Heart right ventricle (tissue), 16 donors: ENCODE results near the gene STAMBPL1. TPM values are rescaled to one million over a fixed set of nuclear protein-coding genes. Genes with fewer than 3 reads are reported as not detected.

Experiments used
- ATAC-seq, 8 donors: fragments of 200-7000 bp; cut with Tn5 transposase; one replicate each; pipeline ENCODE4 v1.9.1; 2020; ENCODE audit warnings: mild to moderate bottlenecking in 8 of 8, moderate library complexity in 8 of 8, moderate number of reproducible peaks in 1 of 8
- DNase-seq, 2 donors: peaks; one replicate each; pipeline ENCODE4 v3.0.0-alpha.2; 2020
- H3K27ac ChIP-seq, 10 donors: fragments of 200-600 bp; sonication (generic) in 2 of 10; one replicate each; pipeline versions ENCODE4 v1.5.0 to v1.8.0; 2020 to 2022; ENCODE audit warnings: mild to moderate bottlenecking in 3 of 10
- H3K27me3 ChIP-seq, 7 donors: fragments of 200-600 bp; one replicate each; pipeline ENCODE4 v1.8.0; 2021 to 2022; ENCODE audit warnings: mild to moderate bottlenecking in 2 of 7
- H3K36me3 ChIP-seq, 9 donors: fragments of 200-600 bp; sonication (generic) in 1 of 9; one replicate each; pipeline versions ENCODE4 v1.5.0 to v1.8.0; 2020 to 2022; ENCODE audit warnings: mild to moderate bottlenecking in 2 of 9
- H3K4me1 ChIP-seq, 9 donors: fragments of 200-600 bp; sonication (generic) in 1 of 9; one replicate each; pipeline versions ENCODE4 v1.5.0 to v1.8.0; 2020 to 2022; ENCODE audit warnings: mild to moderate bottlenecking in 4 of 9
- H3K4me3 ChIP-seq, 10 donors: fragments of 200-600 bp; sonication (generic) in 2 of 10; one replicate each; pipeline versions ENCODE4 v1.5.0 to v1.8.0; 2020 to 2022; ENCODE audit warnings: mild to moderate bottlenecking in 7 of 10, moderate library complexity in 2 of 10
- H3K9me3 ChIP-seq, 11 donors: fragments of 200-600 bp in 10 of 11; sonication (generic) in 2 of 11; one replicate each; pipeline versions ENCODE4 v1.5.0 to v1.8.0; 2013 to 2022; ENCODE audit warnings: mild to moderate bottlenecking in 2 of 11, control low read depth in 1 of 11, moderate library complexity in 1 of 11
- WGBS, 2 donors: extraction: QIAGEN DNeasy Blood & Tissue Kit; methylation state at CpG; one replicate each; pipeline ENCODE4 v1.1.7; 2013; ENCODE audit warnings: inconsistent platforms in 1 of 2; 5-methylcytosine and 5-hydroxymethylcytosine counted together
- intact Hi-C, 10 donors: fragments of 100-400 bp; cut with DNase I; formaldehyde crosslinking; loops; one replicate each; pipeline versions ENCODE4 v1.11.1 to v1.14.2; 2022
- polyA plus RNA-seq, 2 donors: library from polyadenylated mRNA; stranded (reverse); fragments of 200-250 nt; gene quantifications; one replicate each; pipeline ENCODE4 v1.2.3, GENCODE V29; 2013
- total RNA-seq, 10 donors: library from RNA; stranded (reverse); fragmentation: NEBNext Ultra II Directional in 3 of 10; extraction: Animal tissue kit (Norgen Biotek cat#: 25700) in 3 of 10; gene quantifications; one replicate each; pipeline versions ENCODE4 v1.2.1 to v1.2.4, GENCODE V29; 2021 to 2023
- TF ChIP-seq, protein P1 (sequence below), 9 donors: fragments of 200-600 bp; sonication (generic) in 2 of 9; IDR thresholded peaks; one replicate each; pipeline versions ENCODE4 v1.5.0 to v1.8.0; 2021 to 2022; ENCODE audit warnings: antibody characterized with exemption in 9 of 9, mild to moderate bottlenecking in 5 of 9, moderate library complexity in 1 of 9
- donor health status: Arrhythmogenic right ventricular cardiomyopathy.
- donor health status: ischemic (EF 13 %, LVEDD 7.1; RV severe dilation, severe dysfunction).
- donor health status: healthy with polysubstance abuse.
- donor health status: DM: no; HTN: yes; CAD: no.
- donor health status: DM: no; HTN: no; CAD: no.
- donor health status: ischemic (EF 25% LVEDD 6.9; RV normal size, moderate dysfunction).
- donor health status: ischemic (EF 25% LVEDD 5.7; RV mildly dilated, moderate dysfunction).
- donor health status: healthy.
- donor health status: DM: yes; HTN: yes; CAD: no.
- donor health status: Ischemic cardiomyopathy.
- donor health status: ischemic (EF 35%, LVEDD 5.7; RV mildly dilated, moderate dysfunction).
- donor health status: nonischemic (EF 11% LVEDD 7.7; RV severe dilation, severe dysfunction).
- donor health status: DM: yes; HTN: yes; CAD: no.
- donor health status: PGD.
- donor health status: ischemic (EF 29% LVEDD 5.4; RV normal size, mild dysfunction).
- donor health status: nonischemic (EF 23%, LVEDD 6.1; RV moderate dilation, normal function).

STAMBPL1 gene
- total and polyA plus RNA-seq, 12 donors: 0.94 to 3.3 (median 2.7) TPM

DNA sequence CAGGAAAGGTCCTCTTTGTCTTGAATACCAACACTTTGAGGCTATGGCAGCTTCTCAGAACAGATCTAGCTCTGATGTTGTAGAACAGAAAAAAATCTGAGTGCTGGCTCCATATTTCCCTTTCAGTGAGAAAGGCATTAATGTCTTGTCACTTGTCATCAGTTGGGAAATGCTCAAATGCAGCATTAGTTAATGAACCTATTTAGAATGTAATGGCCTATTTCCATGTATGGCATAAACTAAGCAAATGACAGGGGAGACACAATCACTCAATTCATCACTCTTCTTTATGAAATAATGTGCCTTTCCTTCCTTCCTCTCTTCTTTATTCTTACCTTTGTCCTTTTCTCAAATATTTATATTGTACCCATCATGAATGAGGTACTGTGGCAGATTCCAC, 5.0 kb upstream of the STAMBPL1 start:
- no peaks in the 10 kb centered on the region for H3K9me3 ChIP-seq
- no peaks in the 10 kb centered on the region for H3K36me3 ChIP-seq
- H3K27me3 ChIP-seq: peaks cover 0 to 6% (median 0%) of the 10 kb centered on the region in 7 donors
- DNase-seq (no peak), ATAC-seq (no peak)
- H3K4me3 ChIP-seq: no peak overlapping the region
- H3K27ac ChIP-seq: no peak overlapping the region
- TF ChIP-seq, protein P1, sequence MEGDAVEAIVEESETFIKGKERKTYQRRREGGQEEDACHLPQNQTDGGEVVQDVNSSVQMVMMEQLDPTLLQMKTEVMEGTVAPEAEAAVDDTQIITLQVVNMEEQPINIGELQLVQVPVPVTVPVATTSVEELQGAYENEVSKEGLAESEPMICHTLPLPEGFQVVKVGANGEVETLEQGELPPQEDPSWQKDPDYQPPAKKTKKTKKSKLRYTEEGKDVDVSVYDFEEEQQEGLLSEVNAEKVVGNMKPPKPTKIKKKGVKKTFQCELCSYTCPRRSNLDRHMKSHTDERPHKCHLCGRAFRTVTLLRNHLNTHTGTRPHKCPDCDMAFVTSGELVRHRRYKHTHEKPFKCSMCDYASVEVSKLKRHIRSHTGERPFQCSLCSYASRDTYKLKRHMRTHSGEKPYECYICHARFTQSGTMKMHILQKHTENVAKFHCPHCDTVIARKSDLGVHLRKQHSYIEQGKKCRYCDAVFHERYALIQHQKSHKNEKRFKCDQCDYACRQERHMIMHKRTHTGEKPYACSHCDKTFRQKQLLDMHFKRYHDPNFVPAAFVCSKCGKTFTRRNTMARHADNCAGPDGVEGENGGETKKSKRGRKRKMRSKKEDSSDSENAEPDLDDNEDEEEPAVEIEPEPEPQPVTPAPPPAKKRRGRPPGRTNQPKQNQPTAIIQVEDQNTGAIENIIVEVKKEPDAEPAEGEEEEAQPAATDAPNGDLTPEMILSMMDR (IDR thresholded peaks at IDR 0.05): no peak
- intact Hi-C loops: loop anchor here in 2 of 10 donors (5.0 kb wide), 2 partner anchors 38 to 52 kb away; no protein-coding TSS in a partner anchor
- peaks cover 0 to 36% (median 20%) of the 10 kb centered on the region in 9 donors for H3K4me1 ChIP-seq

DNA sequence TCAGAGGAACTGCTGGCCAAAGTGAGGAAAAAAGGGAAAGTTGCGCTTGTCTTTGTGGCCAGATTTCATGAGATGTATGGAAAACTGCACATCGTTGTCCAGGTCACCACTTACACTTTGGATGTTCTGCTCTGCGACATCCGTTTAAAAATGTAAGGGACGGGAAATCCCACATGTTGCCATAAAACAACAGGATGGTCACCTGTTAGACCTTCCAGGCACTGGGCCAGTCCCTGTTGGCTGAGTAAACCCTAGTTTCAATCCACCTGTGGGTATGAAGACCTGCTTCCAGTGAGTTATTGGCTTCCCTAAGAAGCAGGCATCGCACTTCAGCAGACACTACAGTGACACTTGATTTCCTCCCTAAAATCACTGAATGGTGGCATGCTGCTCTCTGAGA, 2.7 kb upstream of the STAMBPL1 start:
- intact Hi-C loops: loop anchor here in 2 of 10 donors (5.0 kb wide), 2 partner anchors 40 to 50 kb away; no protein-coding TSS in a partner anchor
- H3K4me3 ChIP-seq: no peak overlapping the region
- no peak for ATAC-seq
- WGBS, 2 donors: 92 to 94% methylated on average over 6 of the region's 6 CpGs
- H3K9me3 ChIP-seq: no peaks in the 10 kb centered on the region
- no peak for DNase-seq
- no peaks in the 10 kb centered on the region for H3K36me3 ChIP-seq
- H3K27ac ChIP-seq: no peak overlapping the region
- H3K27me3 ChIP-seq: peaks cover 0 to 6% (median 0%) of the 10 kb centered on the region in 7 donors
- TF ChIP-seq, protein P1 (IDR thresholded peaks at IDR 0.05): no peak
- H3K4me1 ChIP-seq: peaks cover 0 to 51% (median 33%) of the 10 kb centered on the region in 9 donors

DNA sequence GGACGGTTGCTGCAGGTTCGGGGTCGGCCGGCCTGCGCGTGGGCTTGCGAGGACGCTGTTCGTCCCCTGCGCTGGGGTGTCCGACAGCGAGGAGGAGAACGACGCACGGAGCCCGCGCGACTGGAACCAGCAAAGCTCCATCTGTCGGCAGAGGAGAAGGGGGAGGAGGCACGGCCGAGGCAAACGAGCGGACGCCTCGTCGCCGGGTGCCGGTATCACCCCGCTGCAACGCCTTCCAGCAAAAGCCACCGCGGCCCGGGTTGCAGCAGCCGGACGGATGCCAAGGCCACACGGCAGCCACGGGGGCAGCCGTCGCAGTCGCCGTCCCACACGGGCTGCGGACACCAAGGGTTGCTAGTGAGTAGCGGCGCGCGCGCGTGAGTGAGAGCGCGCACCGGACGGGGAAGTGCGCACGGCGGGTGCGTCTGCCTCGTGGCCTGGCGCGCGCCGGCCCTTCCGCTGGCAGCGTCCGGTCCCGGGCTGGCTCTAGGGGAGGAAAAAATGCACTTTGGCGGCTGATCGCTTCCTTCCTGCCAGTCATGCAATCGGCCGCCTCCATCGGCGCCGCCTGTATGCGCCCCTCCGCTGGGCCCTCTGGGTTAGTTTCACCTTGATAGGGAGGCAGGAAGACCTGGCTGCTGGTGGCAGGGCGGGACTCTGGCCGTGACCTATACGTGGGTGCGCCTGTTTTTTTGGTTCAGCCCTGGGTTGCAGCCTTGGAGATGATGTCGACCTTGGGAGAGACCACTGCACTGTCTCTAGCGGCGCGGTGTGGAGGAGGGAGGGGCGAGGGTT, 434 bp downstream of the STAMBPL1 start:
- intact Hi-C loops: loop anchor here in 4 of 10 donors (2.0 to 5.0 kb wide), 4 partner anchors 43 to 52 kb away; no protein-coding TSS in a partner anchor
- H3K4me3 ChIP-seq: peak overlapping the region; percentile 60 to 87 (median 79)
- ATAC-seq: peak; percentile 93 to 97 (median 96)
- peaks cover 0 to 6% (median 0%) of the 10 kb centered on the region in 7 donors for H3K27me3 ChIP-seq
- DNase-seq: peak; percentile 84 to 85
- H3K36me3 ChIP-seq: no peaks in the 10 kb centered on the region
- WGBS, 2 donors: 0 to 1% methylated on average over 84 of the region's 84 CpGs
- peaks cover 0 to 59% (median 29%) of the 10 kb centered on the region in 9 donors for H3K4me1 ChIP-seq
- no peaks in the 10 kb centered on the region for H3K9me3 ChIP-seq
- peak overlapping the region; percentile 85 to 94 (median 90) for H3K27ac ChIP-seq
- TF ChIP-seq, protein P1 (IDR thresholded peaks at IDR 0.05): peak in 7 of 9 donors; percentile 10 to 54 (median 34)

DNA sequence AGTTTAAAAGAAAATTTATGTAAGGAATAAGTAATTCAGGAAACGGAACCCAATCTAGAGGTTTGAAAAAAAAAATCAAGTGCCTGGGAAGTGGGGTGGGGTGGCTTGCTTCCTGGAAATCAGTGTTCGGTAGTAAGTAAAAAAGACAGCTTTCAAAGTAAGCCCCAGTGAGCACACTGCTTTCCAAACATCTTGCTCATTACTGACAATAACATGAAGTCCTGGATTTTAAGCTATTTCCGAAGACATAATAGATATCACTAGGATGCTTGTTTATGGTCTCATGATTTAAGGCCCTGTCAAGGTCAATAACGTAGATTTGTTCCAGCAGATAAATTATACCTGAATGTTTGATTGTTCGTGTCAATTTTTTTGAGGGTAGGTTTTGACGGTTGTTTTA, 1.3 kb downstream of the STAMBPL1 start:
- Histone ChIP-seq H3K27me3 (peaks cover 0 to 6% (median 0%) of the 10 kb centered on the region in 7 donors), H3K9me3 (no peaks in the 10 kb centered on the region), H3K27ac (peak overlapping the region; percentile 85 to 94 (median 90)), H3K4me1 (peaks cover 0 to 59% (median 29%) of the 10 kb centered on the region in 9 donors), H3K36me3 (no peaks in the 10 kb centered on the region), H3K4me3 (peak overlapping the region in 9 of 10 donors; percentile 60 to 87 (median 78))
- TF ChIP-seq, protein P1 (IDR thresholded peaks at IDR 0.05): no peak
- DNase-seq (peak in 1 of 2 donors; percentile 17), ATAC-seq (peak in 3 of 8 donors; percentile 15 to 38 (median 17))
- intact Hi-C loops: loop anchor here in 4 of 10 donors (2.0 to 5.0 kb wide), 4 partner anchors 44 to 51 kb away; no protein-coding TSS in a partner anchor
- WGBS, 2 donors: 40 to 52% methylated on average over 6 of the region's 6 CpGs
